Sigmoid colon (tissue), 4 donors: ENCODE measurements around the gene SCN2A.
"Not testable (repeated sequence)": the region's sequence is repeated elsewhere in the genome, so short reads cannot be mapped to it uniquely, and the experiment has no call there.

Source experiments
- CTCF ChIP-seq, 4 experiments: fragments of 450-650 bp in 3 of 4; fragments of 200-600 bp in 1 of 4; IDR thresholded peaks; one replicate each; pipeline ENCODE4 v1.5.1; 2016 to 2019; ENCODE audit warnings: antibody characterized with exemption in 4 of 4, mild to moderate bottlenecking in 3 of 4, moderate library complexity in 2 of 4
- POLR2A ChIP-seq, 2 donors: fragments of 450-650 bp; IDR thresholded peaks; one replicate each; pipeline ENCODE4 v1.6.1; 2016; ENCODE audit warnings: antibody characterized with exemption in 2 of 2, mild to moderate bottlenecking in 2 of 2, moderate library complexity in 2 of 2
- POLR2AphosphoS5 ChIP-seq, 4 donors: sonication (generic); formaldehyde crosslinking; IDR thresholded peaks; one replicate each; pipeline ENCODE4 v1.6.1; 2017; ENCODE audit warnings: antibody characterized with exemption in 4 of 4

GRCh38 chr2:165344276-165344675, 105.1 kb downstream of the SCN2A start:
- TF ChIP-seq CTCF, POLR2AphosphoS5, POLR2A (IDR thresholded peaks at IDR 0.05): not testable (repeated sequence)
